Type B pancreatic cell (in vitro differentiated cells): Measurements from ENCODE around the gene PIH1D1. TPM values are rescaled to one million over a fixed set of nuclear protein-coding genes. Genes with fewer than 3 reads are reported as not detected.

Experiments
- DNase-seq: peaks from one replicate; pipeline ENCODE4 v3.0.0; 2021; ENCODE audit warnings: mixed read lengths; ENCODE audit not compliant: unreplicated experiment; ENCODE audit errors: extremely low spot score
- H3K27ac Mint-ChIP-seq: 2 replicates; pipeline ENCODE4 v1.8.0; 2021; ENCODE audit warnings: mild to moderate bottlenecking, mixed read lengths
- H3K27me3 Mint-ChIP-seq: 2 replicates; pipeline ENCODE4 v1.8.0; 2021; ENCODE audit warnings: mixed read lengths
- H3K36me3 Mint-ChIP-seq: 2 replicates; pipeline ENCODE4 v1.8.0; 2021; ENCODE audit warnings: mixed read lengths
- H3K4me1 Mint-ChIP-seq: one replicate; pipeline ENCODE4 v1.8.0; 2021; ENCODE audit warnings: mixed read lengths; ENCODE audit not compliant: unreplicated experiment
- H3K4me3 Mint-ChIP-seq: 2 replicates; pipeline ENCODE4 v1.8.0; 2021; ENCODE audit warnings: mild to moderate bottlenecking, mixed read lengths
- H3K9me3 Mint-ChIP-seq: 2 replicates; pipeline ENCODE4 v1.8.0; 2021; ENCODE audit warnings: mixed read lengths
- CTCF ChIP-seq: fragments of 200-600 bp; sonication (generic); conservative IDR thresholded peaks from 2 replicates; pipeline ENCODE4 v1.5.0; 2021; ENCODE audit warnings: antibody characterized with exemption, mild to moderate bottlenecking
- total RNA-seq: library from RNA; stranded (reverse); gene quantifications from 2 replicates; pipeline ENCODE4 v1.2.1, GENCODE V29; 2021; ENCODE audit warnings: low replicate concordance

Gene PIH1D1
- total RNA-seq, 1 donor from 2014 or later = 93.3 TPM

DNA sequence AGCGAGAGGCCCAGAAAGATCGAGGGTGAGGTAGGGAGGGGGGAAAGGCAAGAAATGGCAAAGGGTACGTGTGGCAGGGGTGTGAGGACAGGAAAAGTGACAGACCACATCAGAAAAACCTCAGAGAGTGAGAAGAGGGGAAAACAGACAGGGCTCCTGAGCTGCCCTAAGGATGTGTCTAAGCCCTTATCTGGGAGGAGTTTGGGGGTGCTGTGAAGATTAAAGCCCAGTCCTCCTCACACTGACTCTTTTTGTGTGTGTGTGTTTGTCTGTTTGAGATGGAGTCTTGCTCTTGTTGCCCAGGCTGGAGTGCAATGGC is 27.7 kb downstream of the PIH1D1 start:
- Mint-ChIP-seq H3K36me3 (no peaks in the 10 kb centered on the region), H3K4me3 (peak overlapping the region; percentile 8), H3K27ac (no peak overlapping the region), H3K27me3 (peaks cover 96% of the 10 kb centered on the region), H3K4me1 (peaks cover 40% of the 10 kb centered on the region), H3K9me3 (no peaks in the 10 kb centered on the region)
- no peak for TF ChIP-seq CTCF
- no peak for DNase-seq

GRCh38 chr19:49423071-49423984 is 28.3 kb downstream of the PIH1D1 start, which contains the start of gene PTH2:
Gene PTH2, minus strand, starts transcription at chr19:49423441. Its CDS starts 102 bp downstream, at chr19:49423339.
- Mint-ChIP-seq H3K27me3 (peaks cover 96% of the 10 kb centered on the region), H3K27ac (peak within 1 kb of the TSS; percentile 23), H3K9me3 (no peaks in the 10 kb centered on the region), H3K4me3 (peak within 1 kb of the TSS; percentile 74), H3K4me1 (peaks cover 34% of the 10 kb centered on the region), H3K36me3 (no peaks in the 10 kb centered on the region)
- no peak for DNase-seq
- no peak for TF ChIP-seq CTCF

- H3K27ac Mint-ChIP-seq = peak overlapping the region; percentile 23
- H3K4me3 Mint-ChIP-seq = peak overlapping the region; percentile 74
Observed at GRCh38 chr19:49422407-49423070, 29.1 kb downstream of the PIH1D1 start.

DNA sequence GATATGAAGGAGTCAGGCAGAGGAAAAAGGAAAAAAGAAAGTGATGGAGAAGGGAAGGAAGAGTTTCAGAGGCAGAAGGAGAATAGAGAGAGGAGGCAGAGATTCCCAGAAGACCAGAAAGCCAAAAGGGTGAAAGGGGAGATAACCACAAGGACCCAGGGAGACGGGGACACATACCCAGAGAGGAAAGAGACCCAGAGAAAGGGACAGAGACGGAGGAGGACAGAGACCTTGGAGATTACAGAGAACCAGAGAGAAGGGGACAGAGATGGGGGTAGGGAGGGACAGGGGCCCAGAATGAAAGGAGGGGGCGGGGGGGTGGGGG is 29.8 kb downstream of the PIH1D1 start:
- no peak overlapping the region for H3K4me3 Mint-ChIP-seq
- peaks cover 29% of the 10 kb centered on the region for H3K4me1 Mint-ChIP-seq
- H3K36me3 Mint-ChIP-seq = no peaks in the 10 kb centered on the region
- H3K9me3 Mint-ChIP-seq = no peaks in the 10 kb centered on the region
- no peak overlapping the region for H3K27ac Mint-ChIP-seq
- peaks cover 97% of the 10 kb centered on the region for H3K27me3 Mint-ChIP-seq
- no peak for DNase-seq
- no peak for TF ChIP-seq CTCF

More at GRCh38 chr19:49422407-49423070, 29.1 kb downstream of the PIH1D1 start:
- Mint-ChIP-seq H3K9me3 (no peaks in the 10 kb centered on the region), H3K36me3 (no peaks in the 10 kb centered on the region), H3K27me3 (peaks cover 96% of the 10 kb centered on the region), H3K4me1 (peaks cover 33% of the 10 kb centered on the region)
- TF ChIP-seq CTCF = peak; percentile 68
- DNase-seq = no peak

DNA sequence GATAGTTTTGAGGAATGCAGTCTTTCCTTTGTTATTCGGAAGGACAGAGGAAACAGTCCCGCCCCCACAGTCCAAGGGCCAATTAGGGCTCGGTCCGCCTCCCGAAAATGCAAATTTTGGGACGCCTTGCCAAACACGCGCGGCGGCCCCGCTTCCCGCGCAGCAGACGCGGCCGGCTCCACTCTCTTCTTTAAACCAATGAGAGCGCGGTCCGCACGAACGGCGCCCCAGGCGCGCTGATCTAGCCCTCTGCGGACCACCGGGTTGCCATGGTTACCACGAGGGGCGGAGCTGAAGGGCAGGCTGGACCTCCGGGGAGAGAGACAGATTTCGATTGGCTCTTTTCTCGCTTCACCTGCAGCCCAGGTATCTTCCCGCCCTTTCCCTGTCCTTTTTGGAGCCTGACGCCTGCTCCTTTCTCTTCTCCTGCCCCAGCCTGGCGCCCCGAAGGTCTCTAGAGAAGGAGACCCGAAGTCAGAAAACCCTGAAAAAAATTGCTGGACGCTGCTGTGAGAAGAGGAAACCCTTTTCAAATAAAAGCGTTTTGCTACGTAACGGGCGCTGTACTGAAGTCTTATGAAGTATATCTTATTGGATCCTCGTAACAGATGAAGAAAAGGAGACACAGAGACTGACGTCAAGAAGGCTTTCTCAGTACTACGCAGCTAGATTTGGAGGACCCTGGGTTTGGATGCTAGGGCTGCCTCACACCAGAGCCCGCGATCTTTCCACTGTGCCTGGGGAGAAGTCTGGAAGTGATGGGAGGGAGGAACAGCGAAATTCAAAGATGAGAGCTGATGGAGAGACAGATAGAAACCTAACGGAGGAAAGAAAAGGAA is 30.4 kb downstream of the PIH1D1 start:
- H3K27me3 Mint-ChIP-seq = peaks cover 97% of the 10 kb centered on the region
- H3K9me3 Mint-ChIP-seq = no peaks in the 10 kb centered on the region
- DNase-seq = peak; percentile 81
- peaks cover 25% of the 10 kb centered on the region for H3K4me1 Mint-ChIP-seq
- no peaks in the 10 kb centered on the region for H3K36me3 Mint-ChIP-seq
- peak overlapping the region; percentile 39 for H3K4me3 Mint-ChIP-seq
- no peak for TF ChIP-seq CTCF
- no peak overlapping the region for H3K27ac Mint-ChIP-seq
